ENCODE data around the gene TPRG1L.

Gene TPRG1L

DNA sequence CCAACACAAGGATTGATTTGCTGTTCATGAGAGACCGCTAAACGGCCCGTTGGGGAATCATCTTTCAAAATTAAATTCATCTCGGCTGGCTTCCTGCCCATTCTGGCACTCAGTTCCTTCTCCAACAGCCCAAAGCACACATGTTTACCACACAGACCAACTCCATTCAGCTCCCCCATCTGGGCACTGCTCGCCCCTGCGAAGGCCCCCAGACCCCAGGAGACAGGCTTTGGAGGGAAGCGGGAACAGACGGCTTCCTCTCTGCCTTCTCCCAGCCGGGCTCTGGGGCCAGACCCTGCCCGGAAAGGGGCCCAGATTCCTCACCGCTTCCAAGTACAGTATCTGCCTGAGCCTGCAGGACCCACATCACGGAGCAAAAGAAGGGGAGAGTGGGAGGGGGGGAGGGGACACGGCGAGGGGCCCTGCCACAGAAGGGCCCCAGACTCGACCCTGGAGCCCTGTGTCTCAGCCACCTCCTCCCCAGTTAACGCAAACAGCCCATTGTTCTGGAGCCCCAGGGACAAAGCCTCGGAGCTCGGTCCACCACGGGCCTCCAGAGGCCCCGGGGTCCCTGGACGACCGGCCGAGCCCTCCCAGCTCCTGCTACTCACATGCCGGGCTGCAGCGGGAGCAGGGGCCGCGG, 14.2 kb upstream of the TPRG1L start:
- no peak for TF ChIP-seq CTCF (IDR thresholded peaks at IDR 0.05; ENCODE audit: low read depth, low read length)
- no peaks in the 10 kb centered on the region for H3K4me1 ChIP-seq

DNA sequence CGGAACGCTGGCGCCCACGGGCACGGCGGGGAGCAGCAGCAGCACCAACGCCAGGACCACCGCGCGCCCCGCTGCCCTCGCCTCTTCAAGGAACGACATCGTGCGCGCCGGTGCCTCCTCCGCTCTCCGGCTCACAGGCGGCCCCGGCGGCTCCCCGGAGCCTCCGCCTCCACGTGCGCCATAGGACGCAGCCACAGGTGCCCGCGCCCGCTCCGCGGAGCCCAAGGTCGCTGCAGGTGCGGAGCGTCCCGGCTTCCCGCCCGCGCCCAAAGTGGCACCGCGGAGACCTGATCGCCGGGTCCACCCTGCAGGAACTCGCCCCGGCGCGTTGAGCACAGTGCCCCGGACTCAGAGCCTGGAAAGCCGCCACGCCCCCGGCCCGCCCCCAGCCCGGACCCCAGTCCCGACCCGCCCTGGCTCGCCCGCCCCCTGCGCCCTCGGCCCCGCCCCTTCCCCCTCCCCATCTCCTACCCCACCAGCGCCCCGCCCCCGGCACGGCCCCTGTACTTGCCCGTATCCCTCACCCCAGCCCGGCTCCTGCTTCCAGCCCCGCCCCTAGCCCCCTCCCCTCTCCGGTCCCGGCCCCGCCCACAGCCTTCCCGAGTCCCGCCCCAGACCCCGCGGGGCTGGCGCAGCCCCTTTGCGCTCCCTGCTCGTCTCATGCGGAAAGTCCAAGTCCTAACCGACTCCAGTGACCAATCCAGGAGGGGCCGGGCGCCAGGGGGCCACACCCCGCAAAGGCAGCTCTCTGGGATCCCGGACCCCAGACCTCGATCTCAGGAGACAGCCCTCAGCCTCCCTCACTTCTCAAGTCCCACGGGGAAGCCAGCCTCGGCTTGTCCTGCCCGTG, 13.4 kb upstream of the TPRG1L start, which contains the start of gene MEGF6:
Gene MEGF6 (minus strand): TSS at position 339 of the 850 bp plus-strand sequence. CDS start 240 bp downstream, at position 99.
- Histone ChIP-seq H3K4me1 (no peaks in the 10 kb centered on the region), H3K9me3 (no peaks in the 10 kb centered on the region), H3K4me3 (ENCODE audit: low read depth, low read length) (peak within 1 kb of the TSS; percentile 32), H3K27me3 (no peaks in the 10 kb centered on the region), H3K36me3 (no peaks in the 10 kb centered on the region)
- TF ChIP-seq CTCF (IDR thresholded peaks at IDR 0.05; ENCODE audit: low read depth, low read length), result no peak
- peak; percentile 91 for DNase-seq

More for the DNA sequence above, 14.2 kb upstream of the TPRG1L start:
- Histone ChIP-seq H3K36me3 (no peaks in the 10 kb centered on the region), H3K4me3 (ENCODE audit: low read depth, low read length) (peak overlapping the region; percentile 32; the same call in 1 of the 2 replicates), H3K9me3 (no peaks in the 10 kb centered on the region), H3K27me3 (no peaks in the 10 kb centered on the region)
- DNase-seq, result no peak

DNA sequence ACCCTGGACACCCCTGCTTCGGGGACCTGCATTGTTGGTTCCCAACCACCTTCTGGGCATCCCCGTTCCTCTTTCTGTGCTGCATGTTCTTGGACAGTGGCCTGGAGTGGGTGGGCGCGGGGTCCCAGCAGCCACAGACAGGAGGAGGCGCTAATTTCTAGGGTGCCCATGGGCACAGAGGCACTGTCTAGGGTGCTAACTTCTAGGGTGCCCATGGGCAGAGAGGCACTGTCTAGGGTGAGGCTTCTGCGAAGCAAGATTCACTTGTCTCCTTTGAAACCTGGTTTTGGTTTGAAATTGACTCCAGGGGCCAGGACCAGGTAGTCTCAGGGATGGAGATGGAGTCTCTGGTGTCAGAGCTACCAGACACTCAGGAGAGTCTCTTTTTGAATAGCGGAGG, 12.7 kb upstream of the TPRG1L start:
- TF ChIP-seq CTCF (IDR thresholded peaks at IDR 0.05; ENCODE audit: low read depth, low read length), result no peak
- no peaks in the 10 kb centered on the region for H3K9me3 ChIP-seq
- H3K36me3 ChIP-seq, result no peaks in the 10 kb centered on the region
- H3K4me1 ChIP-seq, result no peaks in the 10 kb centered on the region
- no peaks in the 10 kb centered on the region for H3K27me3 ChIP-seq
- H3K4me3 ChIP-seq (ENCODE audit: low read depth, low read length), result no peak overlapping the region
- DNase-seq, result no peak

DNA sequence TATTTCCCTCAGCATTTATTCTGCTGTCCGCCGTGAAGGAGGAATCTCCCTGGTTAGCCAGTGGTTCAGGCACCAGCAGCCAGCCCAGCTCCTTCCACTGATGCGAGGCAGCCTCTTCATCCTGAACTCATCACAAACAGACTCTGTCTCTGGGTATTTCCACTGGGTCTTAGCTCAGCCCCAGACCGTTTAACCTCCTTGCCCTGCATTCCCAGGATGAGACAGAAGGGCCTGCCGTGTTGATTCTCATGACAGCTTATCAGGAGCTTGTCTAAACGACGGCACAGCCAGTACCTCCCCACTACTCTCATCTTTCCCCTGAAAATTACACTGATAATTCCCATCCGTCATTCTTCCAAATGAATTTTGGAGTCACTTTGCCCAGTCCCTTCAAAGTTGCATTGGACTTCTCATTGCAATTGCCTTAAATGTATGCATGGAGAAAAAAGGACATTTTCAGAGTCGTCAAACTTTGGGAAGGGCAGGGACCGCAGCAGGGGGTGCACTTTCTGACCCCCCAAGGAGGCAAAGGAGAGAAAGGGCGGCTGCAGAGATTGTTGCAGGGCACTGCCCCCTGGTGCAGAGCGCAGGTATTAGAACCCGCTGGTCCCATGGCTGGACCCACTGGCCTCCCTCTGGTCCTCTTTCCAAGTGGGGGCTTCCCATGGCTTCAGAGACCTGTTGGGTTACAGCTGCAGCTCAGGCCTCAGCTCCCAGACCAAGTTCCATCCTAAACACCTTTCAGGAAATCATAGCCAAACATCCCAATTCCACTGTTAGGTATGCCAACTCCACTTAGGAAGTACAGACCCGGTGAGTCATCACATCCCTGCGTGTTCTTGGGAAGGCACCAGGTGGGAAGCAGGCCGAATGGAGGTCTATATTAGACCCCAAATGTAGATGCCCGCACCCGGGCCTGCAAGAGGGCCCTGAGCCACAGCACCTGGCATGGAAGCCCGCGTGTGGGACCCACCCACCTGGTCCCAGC, 9.8 kb upstream of the TPRG1L start:
- Histone ChIP-seq H3K4me1 (no peaks in the 10 kb centered on the region), H3K9me3 (no peaks in the 10 kb centered on the region), H3K4me3 (ENCODE audit: low read depth, low read length) (no peak overlapping the region), H3K36me3 (no peaks in the 10 kb centered on the region), H3K27me3 (no peaks in the 10 kb centered on the region)
- peak; percentile 69 for TF ChIP-seq CTCF (IDR thresholded peaks at IDR 0.05; ENCODE audit: low read depth, low read length)
- DNase-seq, result no peak

DNA sequence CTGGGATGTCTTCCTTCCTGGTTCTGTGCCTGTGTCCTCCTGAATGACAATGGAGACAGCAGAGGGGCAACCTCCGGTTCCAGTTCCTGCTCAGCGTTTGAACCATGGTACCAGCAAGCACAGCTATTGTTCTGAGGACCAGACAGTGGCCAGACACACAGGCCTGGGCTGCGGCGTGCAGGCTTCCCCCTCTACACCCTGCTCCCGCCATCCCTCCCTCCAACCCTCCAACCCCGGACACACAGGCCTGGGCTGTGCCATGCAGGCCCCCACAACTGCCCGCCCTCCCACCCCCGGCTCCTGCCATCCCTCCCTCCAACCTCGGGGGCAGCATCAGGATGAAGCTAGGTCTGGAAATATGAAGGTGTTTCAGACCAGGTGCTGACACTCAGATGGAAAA, 8.0 kb upstream of the TPRG1L start:
- H3K9me3 ChIP-seq, result no peaks in the 10 kb centered on the region
- no peak overlapping the region for H3K4me3 ChIP-seq (ENCODE audit: low read depth, low read length)
- H3K36me3 ChIP-seq, result no peaks in the 10 kb centered on the region
- no peak for TF ChIP-seq CTCF (IDR thresholded peaks at IDR 0.05; ENCODE audit: low read depth, low read length)
- H3K27me3 ChIP-seq, result no peaks in the 10 kb centered on the region
- no peaks in the 10 kb centered on the region for H3K4me1 ChIP-seq
- no peak for DNase-seq
